ENCODE results near the gene RHOA. TPM values are rescaled to one million over a fixed set of nuclear protein-coding genes. Genes with fewer than 3 reads are reported as not detected.

RHOA gene
- total and polyA plus RNA-seq, 2 of the 13 experiments (the other 11 are each of a cell fraction or from before 2014, with no cell fraction given), result 131 to 177 TPM

DNA sequence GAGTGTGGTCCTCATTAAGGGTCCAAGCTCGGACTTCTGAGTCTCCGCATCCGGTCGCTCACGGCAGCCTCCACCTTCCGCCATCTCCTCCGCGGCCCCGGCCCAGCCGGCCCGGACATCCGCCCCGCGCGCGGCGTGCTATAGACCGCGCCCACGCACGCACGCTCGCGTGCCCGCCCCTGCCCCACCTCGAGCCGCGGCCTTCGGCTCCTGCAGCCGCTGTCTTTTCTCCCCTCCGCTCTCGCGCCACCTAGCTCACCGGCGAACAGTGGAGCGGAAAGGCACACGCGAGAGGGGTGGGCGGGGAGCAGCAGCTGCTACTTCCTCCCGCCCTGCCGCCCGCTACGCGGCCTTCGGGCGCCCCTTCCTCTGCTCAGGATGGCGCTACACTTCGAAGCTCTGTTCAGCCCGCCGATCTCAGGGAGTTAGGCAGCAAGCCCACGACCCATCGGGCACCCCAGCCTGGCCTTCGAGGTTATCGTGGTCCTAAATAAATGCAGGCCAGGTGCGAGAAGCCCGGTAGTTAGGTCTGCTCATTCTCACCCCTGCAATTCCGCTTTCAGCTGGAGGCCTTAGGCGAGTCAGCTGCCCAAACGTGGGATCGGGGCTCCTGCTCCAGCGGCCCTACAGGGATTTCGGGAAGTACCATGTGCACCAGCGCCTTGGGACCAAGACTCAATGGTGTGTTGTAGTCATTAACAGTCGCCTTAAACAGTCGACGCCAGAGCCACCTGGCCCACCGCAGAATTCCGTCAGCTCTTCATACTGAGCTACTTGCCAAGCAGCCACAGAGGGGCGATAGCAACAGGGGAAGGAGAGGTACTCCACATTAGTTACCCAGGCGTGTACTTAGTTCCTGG, 71.6 kb downstream of the RHOA start, which contains the start of gene USP4 (continued):
- TF ChIP-seq, protein P1, sequence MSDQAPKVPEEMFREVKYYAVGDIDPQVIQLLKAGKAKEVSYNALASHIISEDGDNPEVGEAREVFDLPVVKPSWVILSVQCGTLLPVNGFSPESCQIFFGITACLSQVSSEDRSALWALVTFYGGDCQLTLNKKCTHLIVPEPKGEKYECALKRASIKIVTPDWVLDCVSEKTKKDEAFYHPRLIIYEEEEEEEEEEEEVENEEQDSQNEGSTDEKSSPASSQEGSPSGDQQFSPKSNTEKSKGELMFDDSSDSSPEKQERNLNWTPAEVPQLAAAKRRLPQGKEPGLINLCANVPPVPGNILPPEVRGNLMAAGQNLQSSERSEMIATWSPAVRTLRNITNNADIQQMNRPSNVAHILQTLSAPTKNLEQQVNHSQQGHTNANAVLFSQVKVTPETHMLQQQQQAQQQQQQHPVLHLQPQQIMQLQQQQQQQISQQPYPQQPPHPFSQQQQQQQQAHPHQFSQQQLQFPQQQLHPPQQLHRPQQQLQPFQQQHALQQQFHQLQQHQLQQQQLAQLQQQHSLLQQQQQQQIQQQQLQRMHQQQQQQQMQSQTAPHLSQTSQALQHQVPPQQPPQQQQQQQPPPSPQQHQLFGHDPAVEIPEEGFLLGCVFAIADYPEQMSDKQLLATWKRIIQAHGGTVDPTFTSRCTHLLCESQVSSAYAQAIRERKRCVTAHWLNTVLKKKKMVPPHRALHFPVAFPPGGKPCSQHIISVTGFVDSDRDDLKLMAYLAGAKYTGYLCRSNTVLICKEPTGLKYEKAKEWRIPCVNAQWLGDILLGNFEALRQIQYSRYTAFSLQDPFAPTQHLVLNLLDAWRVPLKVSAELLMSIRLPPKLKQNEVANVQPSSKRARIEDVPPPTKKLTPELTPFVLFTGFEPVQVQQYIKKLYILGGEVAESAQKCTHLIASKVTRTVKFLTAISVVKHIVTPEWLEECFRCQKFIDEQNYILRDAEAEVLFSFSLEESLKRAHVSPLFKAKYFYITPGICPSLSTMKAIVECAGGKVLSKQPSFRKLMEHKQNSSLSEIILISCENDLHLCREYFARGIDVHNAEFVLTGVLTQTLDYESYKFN (CRISPR knock-in tag; conservative IDR thresholded peaks at IDR 0.05), result peak; percentile 79
- peak; percentile 52 for TF ChIP-seq ZSCAN12 (CRISPR knock-in tag; IDR thresholded peaks at IDR 0.05)
- TF ChIP-seq SMARCC2 (IDR thresholded peaks at IDR 0.05), result no peak
- TF ChIP-seq, protein P2, sequence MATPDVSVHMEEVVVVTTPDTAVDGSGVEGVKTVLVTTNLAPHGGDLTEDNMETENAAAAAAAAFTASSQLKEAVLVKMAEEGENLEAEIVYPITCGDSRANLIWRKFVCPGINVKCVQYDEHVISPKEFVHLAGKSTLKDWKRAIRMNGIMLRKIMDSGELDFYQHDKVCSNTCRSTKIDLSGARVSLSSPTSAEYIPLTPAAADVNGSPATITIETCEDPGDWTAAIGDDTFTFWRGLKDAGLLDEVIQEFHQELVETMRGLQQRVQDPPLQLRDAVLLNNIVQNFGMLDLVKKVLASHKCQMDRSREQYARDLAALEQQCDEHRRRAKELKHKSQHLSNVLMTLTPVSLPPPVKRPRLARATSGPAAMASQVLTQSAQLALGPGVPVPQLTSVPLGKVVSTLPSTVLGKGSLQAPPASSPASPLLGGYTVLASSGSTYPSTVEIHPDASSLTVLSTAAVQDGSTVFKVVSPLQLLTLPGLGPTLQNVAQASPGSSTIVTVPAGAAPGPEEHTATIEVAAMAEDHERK (CRISPR knock-in tag; IDR thresholded peaks at IDR 0.05; ENCODE audit: low read depth), result peak; percentile 92
- TF ChIP-seq HNF4G (IDR thresholded peaks at IDR 0.05; ENCODE audit: borderline replicate concordance, low read depth, low read length), result no peak
- no peak for TF ChIP-seq HNF4G (CRISPR knock-in tag; IDR thresholded peaks at IDR 0.05; ENCODE audit: borderline replicate concordance, low read depth)
- TF ChIP-seq, protein P3, sequence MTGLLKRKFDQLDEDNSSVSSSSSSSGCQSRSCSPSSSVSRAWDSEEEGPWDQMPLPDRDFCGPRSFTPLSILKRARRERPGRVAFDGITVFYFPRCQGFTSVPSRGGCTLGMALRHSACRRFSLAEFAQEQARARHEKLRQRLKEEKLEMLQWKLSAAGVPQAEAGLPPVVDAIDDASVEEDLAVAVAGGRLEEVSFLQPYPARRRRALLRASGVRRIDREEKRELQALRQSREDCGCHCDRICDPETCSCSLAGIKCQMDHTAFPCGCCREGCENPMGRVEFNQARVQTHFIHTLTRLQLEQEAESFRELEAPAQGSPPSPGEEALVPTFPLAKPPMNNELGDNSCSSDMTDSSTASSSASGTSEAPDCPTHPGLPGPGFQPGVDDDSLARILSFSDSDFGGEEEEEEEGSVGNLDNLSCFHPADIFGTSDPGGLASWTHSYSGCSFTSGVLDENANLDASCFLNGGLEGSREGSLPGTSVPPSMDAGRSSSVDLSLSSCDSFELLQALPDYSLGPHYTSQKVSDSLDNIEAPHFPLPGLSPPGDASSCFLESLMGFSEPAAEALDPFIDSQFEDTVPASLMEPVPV (CRISPR knock-in tag; IDR thresholded peaks at IDR 0.05), result peak; percentile 98
- no peak for TF ChIP-seq RFX1 (IDR thresholded peaks at IDR 0.05)
- TF ChIP-seq HIVEP1 (CRISPR knock-in tag; IDR thresholded peaks at IDR 0.05), result peak; percentile 97
- peak; percentile 28 for TF ChIP-seq AGO1 (IDR thresholded peaks at IDR 0.05; ENCODE audit: low read depth, low read length, poor library complexity, severe bottlenecking)
- no peak; the same call in 1 of the 2 replicates for TF ChIP-seq TOE1 (CRISPR knock-in tag; IDR thresholded peaks at IDR 0.05)
- peak; percentile 82; the same call in 1 of the 2 replicates for TF ChIP-seq KDM1A (CRISPR knock-in tag; IDR thresholded peaks at IDR 0.05)
- TF ChIP-seq ARNTL (CRISPR knock-in tag; IDR thresholded peaks at IDR 0.05), result peak; percentile 86
- TF ChIP-seq, protein P4, sequence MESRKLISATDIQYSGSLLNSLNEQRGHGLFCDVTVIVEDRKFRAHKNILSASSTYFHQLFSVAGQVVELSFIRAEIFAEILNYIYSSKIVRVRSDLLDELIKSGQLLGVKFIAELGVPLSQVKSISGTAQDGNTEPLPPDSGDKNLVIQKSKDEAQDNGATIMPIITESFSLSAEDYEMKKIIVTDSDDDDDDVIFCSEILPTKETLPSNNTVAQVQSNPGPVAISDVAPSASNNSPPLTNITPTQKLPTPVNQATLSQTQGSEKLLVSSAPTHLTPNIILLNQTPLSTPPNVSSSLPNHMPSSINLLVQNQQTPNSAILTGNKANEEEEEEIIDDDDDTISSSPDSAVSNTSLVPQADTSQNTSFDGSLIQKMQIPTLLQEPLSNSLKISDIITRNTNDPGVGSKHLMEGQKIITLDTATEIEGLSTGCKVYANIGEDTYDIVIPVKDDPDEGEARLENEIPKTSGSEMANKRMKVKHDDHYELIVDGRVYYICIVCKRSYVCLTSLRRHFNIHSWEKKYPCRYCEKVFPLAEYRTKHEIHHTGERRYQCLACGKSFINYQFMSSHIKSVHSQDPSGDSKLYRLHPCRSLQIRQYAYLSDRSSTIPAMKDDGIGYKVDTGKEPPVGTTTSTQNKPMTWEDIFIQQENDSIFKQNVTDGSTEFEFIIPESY (CRISPR knock-in tag; IDR thresholded peaks at IDR 0.05), result no peak
- no peak for TF ChIP-seq ZBTB21 (CRISPR knock-in tag; IDR thresholded peaks at IDR 0.05)
- TF ChIP-seq RELA (CRISPR knock-in tag; IDR thresholded peaks at IDR 0.05), result peak; percentile 61; the same call in 1 of the 2 replicates
- peak; percentile 94; the same call in 1 of the 2 replicates for TF ChIP-seq TARDBP (CRISPR knock-in tag; IDR thresholded peaks at IDR 0.05)
- peak; percentile 40; the same call in 1 of the 2 replicates for TF ChIP-seq ZNF382 (CRISPR knock-in tag; IDR thresholded peaks at IDR 0.05; ENCODE audit: borderline replicate concordance)
- TF ChIP-seq MED8 (CRISPR knock-in tag; IDR thresholded peaks at IDR 0.05; ENCODE audit: insufficient replicate concordance), result peak; percentile 84
